G401.6 (cell line): ENCODE data around the gene PTPRQ.
"Not testable (repeated sequence)": the region's sequence is repeated elsewhere in the genome, so short reads cannot be mapped to it uniquely, and the experiment has no call there.

Experiments used
- FAIRE-seq: peaks from 2 replicates; lab custom pipeline; 2012; peaks lifted over from hg19 to GRCh38; lab: Jason Lieb, UNC

The PTPRQ gene

DNA sequence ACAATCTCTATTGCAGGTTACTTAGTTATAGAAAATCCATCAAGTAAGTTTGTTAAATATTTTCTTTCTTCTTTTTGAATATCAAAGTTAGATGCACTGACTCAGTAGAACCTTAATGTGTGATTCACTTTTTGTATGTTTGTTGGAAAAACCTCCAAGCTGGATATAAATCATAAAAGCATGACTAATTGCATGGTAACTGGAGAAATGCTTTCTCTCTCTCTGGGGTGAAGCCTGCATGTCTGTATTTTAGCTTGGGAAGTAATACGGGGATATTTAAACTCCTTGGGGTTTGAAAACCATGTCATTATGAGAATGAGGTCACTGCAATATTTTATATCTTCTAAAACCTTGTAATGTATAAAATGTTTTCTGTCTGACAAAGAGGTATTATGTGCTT lies 204.8 kb downstream of the PTPRQ start:
- no peak for FAIRE-seq

- no peak for FAIRE-seq
These were observed 211.7 kb downstream of the PTPRQ start for GRCh38 chr12:80655751-80656150.

DNA sequence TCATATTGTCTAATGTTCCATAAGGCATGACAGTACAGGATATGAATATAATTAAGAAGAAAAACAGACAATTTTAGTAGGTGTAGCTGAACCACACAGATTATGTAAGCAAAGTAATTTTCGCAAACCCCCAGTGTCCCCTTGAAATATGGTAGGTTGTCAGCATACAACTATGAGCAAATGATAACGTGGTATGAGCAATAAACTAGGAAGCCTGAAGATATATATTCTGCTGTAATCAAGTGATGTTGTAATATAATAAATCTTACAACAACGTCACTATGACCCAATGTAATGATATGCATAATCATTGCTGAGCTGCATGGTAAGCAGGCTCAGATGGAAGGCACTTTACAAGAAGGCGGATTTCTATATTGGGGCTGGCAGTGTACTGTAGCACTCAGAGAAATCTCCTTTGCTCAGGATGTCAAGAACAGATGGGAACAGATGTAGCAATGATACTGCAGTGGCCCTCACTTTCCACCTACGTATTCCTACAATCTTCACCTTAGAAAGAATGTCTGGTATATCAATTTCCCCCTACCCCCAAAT lies 215.6 kb downstream of the PTPRQ start:
- FAIRE-seq = no peak

DNA sequence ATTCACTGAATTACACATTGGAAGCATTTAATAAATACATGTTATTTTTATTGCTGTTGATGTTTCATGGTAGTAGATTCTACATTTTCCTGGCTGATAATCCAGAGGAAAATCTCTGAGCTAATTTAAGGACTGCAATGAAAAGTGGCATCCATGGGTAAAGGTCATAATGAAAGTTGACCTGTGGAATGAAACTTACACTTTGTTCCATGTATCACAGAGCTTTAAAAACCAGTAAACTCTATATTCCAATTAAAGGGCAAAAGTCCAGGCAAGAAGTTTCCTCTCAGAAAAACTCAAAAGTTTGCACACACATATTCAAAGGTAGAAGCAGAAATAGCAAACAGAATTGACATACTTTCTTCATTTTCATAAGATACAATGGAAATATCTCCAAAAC lies 218.6 kb downstream of the PTPRQ start:
- no peak for FAIRE-seq

- FAIRE-seq = no peak
These were observed 226.2 kb downstream of the PTPRQ start for GRCh38 chr12:80670214-80670613.

- FAIRE-seq = not testable (repeated sequence)
These were observed 232.1 kb downstream of the PTPRQ start for GRCh38 chr12:80676042-80676636.

GRCh38 chr12:80676856-80677255 lies 232.8 kb downstream of the PTPRQ start:
- no peak for FAIRE-seq

DNA sequence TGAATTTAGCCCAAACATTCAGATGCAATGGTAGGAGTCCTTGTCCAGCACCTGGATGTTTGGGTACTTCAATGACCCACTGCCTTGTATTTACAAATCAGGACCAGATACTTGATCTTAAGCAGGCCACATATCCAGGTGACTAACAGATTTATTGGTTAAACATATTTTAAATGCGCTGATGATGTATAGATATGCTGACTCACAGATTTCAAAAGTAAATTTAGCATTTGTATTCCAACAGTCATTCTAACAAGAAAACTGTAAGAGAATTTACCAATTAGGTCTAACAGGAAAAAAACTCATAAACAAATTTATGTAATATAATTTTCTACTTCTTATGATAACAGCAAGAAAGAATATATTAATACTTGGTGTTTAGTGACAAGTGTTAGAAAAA lies 234.0 kb downstream of the PTPRQ start:
- no peak for FAIRE-seq

DNA sequence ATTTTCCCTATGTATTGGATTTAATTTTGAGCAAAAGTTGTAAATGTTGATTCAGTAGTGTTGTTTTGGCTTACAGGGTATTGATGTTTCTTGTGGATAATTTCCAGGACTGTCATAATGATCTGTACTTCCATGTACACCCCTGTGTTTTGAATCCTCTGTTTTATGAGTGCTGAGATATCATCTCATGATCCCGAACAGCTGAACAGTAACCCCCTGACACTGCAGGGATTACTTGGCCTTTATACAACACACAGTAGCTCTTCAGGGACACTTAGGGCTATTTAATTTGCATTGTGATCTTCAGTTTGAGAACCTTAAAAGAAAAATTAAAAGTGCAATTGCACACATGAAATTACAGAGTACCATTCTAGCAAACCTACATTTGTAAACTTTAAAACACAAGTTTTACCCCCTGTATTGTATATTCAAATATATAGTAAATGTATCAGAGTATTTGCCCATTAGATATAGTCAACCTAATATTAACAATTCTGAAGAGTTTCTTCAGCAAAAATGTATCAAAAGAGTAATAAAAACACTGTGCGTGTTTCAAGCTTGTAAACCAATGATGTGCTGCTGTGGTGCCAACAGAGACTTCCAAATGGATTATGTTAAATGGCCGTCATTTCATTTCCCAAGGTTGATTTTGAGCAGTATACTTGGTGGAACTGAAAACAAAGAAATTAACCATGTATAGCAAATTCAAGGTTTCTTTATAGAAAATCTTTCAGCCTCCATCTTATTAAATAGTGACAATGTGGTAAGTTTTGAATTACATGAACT lies 235.5 kb downstream of the PTPRQ start:
- no peak for FAIRE-seq

- no peak for FAIRE-seq
These were observed 237.3 kb downstream of the PTPRQ start for GRCh38 chr12:80681287-80681686.

DNA sequence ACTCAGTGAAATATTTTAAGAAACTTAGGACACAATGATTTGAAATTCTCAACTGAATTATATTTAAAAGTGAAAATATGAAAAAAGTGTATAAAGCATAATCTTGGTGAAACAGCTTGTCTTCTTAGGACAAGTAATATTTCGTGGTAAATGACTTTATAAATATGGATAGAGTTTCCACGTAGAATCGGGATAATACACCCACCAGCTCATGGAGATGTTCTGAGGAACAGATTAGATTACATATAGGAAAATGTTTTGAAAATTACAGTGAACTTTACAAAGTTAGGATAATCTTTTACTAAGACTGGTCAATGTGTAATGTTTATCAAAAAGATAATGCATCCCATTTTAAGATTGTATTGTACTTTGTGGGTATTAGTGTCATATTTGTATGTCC lies 237.8 kb downstream of the PTPRQ start:
- no peak for FAIRE-seq

- FAIRE-seq = no peak
These were observed 240.1 kb downstream of the PTPRQ start for GRCh38 chr12:80684077-80684495.

DNA sequence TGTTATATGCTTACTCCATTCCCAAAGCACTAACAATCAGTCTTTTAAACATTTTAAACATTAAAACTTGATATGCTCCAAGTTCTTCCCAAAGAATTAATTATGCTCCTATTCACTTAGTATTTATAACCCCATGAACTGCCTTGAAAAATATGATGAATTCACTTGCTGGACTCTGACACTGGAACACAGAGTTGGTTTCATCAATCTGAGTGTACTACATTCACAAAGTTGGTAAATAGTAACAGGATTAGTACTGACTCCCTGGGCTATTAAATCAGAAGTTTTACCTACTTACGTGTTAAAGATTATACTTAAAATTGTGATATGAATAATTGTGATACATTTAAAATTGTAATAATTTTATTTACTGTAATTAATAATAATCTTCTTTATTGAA lies 246.1 kb downstream of the PTPRQ start:
- FAIRE-seq = no peak

DNA sequence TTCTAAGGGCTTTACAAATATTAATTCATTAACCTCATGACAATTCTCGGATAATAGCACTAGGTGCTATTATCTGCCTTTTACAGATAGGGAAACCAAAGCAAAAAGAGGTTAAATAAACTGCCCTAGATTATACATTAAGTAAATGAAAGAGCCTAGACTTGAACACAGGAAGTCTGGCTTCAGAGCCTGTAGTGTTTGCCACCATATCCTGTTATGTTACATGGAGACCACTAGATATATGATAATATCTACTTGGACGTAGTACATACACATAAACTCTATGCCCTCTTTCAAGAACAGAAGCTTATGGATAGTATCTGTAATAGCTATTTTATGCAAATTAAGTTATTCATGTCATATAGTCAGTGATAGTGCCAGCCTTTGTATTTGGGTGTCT lies 246.5 kb downstream of the PTPRQ start:
- no peak for FAIRE-seq

DNA sequence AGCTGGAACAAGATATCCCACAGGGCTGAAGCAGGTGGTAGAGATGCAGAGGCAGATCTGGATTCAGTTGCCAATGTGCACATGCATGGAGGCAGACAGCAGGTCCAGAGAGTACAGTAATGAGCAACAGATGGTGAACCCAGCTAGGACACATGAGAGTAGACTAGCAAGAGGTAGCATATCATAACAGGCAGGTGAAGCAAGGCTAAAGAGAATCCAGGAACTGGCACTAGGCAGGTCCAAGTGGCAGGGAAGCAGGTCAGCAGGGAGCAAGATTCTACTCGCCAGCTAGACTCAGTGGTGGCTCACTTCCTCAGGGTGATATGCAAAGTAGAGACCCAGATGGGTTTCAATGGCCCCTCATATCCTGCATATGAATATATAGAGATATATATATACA lies 248.1 kb downstream of the PTPRQ start:
- no peak for FAIRE-seq

GRCh38 chr12:80697270-80697887 lies 253.3 kb downstream of the PTPRQ start:
- FAIRE-seq = no peak

GRCh38 chr12:80698256-80698655 lies 254.2 kb downstream of the PTPRQ start:
- no peak for FAIRE-seq

DNA sequence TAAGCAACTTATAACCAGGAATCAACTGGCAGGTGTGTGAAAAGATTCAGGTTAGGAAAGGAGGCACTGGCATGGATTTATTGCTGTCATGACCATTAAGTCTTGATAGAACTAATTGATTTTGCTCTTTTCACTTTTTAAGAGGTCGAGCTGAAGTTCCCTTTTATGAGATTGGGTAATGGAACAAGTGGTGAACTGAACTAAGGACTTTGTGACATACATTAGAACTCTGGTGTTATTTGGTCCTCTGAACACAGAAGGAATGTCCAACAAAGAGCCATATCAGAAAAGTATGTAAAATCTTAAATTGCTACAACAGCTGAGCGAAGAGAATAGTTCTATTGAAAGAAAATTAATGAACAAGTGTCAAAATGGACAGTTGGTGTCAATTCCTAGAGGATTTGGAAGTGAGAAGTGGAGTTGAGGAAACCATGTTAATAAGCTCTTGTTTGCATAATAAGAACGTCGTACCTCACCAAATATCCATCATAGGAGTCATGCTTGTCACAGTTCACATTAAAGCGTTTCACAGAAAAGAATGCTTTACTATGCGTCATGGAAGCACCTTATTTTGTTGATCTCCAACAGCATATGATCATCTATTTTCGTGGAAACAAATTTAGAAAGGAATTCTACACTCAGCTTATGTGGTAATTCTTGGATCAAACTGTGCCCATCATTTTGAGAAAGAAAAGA lies 255.0 kb downstream of the PTPRQ start:
- FAIRE-seq = no peak

DNA sequence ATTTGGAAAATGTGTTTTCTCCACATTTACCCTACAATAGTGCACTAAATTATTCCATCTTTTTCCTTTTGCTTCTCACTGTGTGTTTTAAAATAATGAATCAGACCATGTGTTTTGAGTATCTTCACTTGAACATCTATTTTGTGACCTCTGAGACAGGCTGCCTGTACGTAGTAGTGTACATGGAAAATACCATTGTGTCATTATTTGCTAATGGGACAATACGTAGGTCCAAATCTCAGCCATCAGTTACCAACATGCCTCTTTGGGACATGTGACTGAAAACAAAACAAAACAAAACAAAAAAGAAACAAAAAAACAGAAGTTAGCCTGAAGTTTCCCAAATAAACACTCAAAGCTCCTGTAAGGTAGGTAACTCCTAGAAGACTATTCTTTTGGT lies 256.3 kb downstream of the PTPRQ start:
- FAIRE-seq = no peak

- FAIRE-seq = no peak
These were observed 257.4 kb downstream of the PTPRQ start for GRCh38 chr12:80701388-80701787.

DNA sequence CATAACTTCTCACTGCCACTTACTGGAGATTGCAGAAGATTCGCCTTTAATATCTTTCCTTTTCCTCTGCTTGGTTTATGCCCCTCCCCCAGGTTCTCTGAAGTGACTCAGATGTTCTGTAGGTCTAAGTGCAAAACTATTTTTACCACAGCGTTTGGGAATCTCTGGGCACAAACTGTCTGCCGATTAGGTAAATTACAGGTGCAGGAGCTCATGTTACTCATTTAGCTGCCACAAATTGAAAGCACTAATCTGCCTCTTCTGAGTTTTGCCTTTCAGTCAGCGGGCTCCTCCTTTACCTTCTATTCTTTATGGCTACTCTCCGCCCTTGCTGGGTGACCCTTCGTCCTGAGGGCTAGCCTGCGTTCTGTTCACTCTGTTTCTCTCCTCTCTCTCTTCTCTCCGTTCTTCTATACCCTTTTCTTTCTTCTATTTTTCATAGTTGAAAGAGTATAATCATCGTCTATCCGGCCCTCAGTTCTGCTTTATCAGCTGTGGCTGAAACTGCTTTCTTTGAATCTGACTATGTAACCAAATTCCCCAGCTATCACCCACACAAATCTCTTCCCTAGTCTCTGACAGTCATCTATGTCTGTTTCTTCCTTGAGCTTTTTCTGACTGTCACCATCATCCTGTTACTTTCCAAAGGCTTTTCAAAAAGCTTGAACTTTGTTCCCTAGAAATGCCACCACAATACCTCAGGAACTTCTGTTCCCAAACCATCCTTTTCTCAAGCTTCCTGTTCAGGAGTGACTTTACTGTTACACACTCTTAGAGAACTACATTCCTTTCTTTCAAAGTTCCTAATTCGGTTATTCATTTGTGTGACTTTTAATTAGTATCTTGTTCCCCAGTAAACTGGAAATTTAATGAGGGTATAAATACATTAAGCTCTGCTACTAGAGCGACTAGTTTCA lies 259.1 kb downstream of the PTPRQ start:
- no peak for FAIRE-seq

DNA sequence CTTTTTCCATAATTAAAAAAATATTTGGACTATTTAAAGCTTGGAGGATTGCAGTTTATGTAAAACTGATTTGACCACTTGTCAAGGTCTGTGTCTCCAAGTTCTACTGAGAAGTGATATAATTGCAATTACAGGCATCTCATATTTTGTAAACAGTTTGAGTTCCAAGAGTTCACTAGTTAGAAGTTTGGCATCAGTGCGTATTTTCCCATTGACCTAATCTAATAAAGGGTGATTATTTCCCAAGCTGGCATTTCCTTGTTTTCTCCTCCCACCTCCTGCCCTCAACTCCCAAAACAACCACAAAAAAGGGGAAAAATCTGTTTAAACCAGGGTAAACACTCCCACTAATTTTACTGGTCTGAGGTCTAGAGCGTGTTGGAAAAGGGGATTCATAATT lies 260.4 kb downstream of the PTPRQ start:
- no peak for FAIRE-seq
